ENCODE results near the gene ZNF692.

Gene ZNF692

DNA sequence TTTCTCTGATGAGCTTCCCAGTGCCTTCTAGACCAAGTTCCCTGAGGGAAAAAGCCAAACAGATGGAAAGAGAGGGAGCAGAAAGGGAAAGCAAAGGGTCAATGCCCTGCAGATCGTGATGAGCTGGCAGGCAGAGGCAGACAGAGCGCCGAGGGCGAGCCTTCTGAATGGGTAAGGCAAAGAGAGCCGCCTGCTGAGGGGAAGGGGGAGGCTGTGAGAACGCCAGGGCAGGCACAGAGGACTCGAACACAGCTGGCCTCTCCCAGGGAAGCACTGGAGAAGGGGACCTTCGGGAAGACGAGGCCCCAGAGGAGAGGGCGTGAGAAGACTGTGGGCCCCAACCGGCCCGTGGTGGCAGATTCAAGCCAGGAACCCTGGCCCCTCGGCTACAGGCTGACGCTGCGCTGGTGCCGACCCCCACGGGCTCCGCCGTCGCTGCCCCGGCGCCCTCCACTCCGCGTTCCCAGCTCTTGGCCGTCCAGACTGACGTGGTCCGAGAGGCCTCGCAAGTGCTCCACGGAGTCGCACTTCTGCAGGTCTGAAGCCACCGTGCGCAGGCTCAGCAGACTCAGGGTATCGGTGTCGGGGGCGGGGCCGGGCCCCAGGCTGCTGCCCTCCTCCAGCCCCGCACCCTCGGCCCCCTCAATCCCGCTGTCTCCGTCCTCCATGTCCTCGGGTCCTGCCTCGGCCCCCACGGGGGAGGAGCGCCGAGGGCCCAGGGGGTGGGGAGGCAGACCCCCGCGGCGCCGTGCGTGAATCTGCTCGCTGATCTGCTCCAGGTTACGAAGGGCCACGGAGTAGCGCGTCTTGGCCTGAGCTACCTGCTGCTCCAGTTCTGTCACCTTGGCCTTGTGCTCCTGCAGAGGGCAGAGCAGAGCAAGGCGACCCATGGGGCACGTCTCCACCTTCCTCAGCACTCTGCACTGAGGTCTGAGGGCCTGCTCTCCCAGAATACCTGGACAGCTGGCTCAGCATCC is 47.1 kb downstream of the ZNF692 start:
- no peak overlapping the region for H2AFZ ChIP-seq (ENCODE audit: low read depth, low read length, severe bottlenecking)
- H3F3A ChIP-seq (ENCODE audit: insufficient read depth): no peaks in the 10 kb centered on the region
- H3K27me3 ChIP-seq (ENCODE audit: low read length): no peaks in the 10 kb centered on the region
- no peak overlapping the region for H3K9ac ChIP-seq (ENCODE audit: low read length)
- no peak overlapping the region for H3K4me3 ChIP-seq (ENCODE audit: insufficient read depth, low read length, poor library complexity, severe bottlenecking)
- no peak overlapping the region for H3K4me2 ChIP-seq (ENCODE audit: low read depth, low read length, poor library complexity, severe bottlenecking)
- H4K20me1 ChIP-seq (ENCODE audit: low read depth, low read length): no peaks in the 10 kb centered on the region
- no peaks in the 10 kb centered on the region for H3K9me2 ChIP-seq (replicated peaks; ENCODE audit: insufficient read depth, low read length)
- no peaks in the 10 kb centered on the region for H3K9me3 ChIP-seq (ENCODE audit: insufficient read depth, low read length)
- no peak overlapping the region for H3K27ac ChIP-seq (ENCODE audit: low read depth, low read length)
- TF ChIP-seq EZH2phosphoT487 (conservative IDR thresholded peaks at IDR 0.05; ENCODE audit: low read length) (no peak), CTCF (IDR thresholded peaks at IDR 0.05; ENCODE audit: insufficient read depth, low read length, poor library complexity, severe bottlenecking) (no peak)
- H3K36me3 ChIP-seq (ENCODE audit: low read length): no peaks in the 10 kb centered on the region
- no peaks in the 10 kb centered on the region for H3K79me2 ChIP-seq (ENCODE audit: insufficient read depth, low read length)

- H4K20me1 ChIP-seq (ENCODE audit: low read depth, low read length): no peaks in the 10 kb centered on the region
- H3K36me3 ChIP-seq (ENCODE audit: low read length): no peaks in the 10 kb centered on the region
- no peak for TF ChIP-seq EZH2phosphoT487 (conservative IDR thresholded peaks at IDR 0.05; ENCODE audit: low read length)
- no peak for TF ChIP-seq CTCF (IDR thresholded peaks at IDR 0.05; ENCODE audit: insufficient read depth, low read length, poor library complexity, severe bottlenecking)
- H3K4me2 ChIP-seq (ENCODE audit: low read depth, low read length, poor library complexity, severe bottlenecking): no peak overlapping the region
- H3K27me3 ChIP-seq (ENCODE audit: low read length): no peaks in the 10 kb centered on the region
- H3K79me2 ChIP-seq (ENCODE audit: insufficient read depth, low read length): no peaks in the 10 kb centered on the region
- H3K4me3 ChIP-seq (ENCODE audit: insufficient read depth, low read length, poor library complexity, severe bottlenecking): no peak overlapping the region
- no peak overlapping the region for H2AFZ ChIP-seq (ENCODE audit: low read depth, low read length, severe bottlenecking)
- H3K9ac ChIP-seq (ENCODE audit: low read length): no peak overlapping the region
- H3K9me2 ChIP-seq (replicated peaks; ENCODE audit: insufficient read depth, low read length): no peaks in the 10 kb centered on the region
- H3K27ac ChIP-seq (ENCODE audit: low read depth, low read length): no peak overlapping the region
- H3F3A ChIP-seq (ENCODE audit: insufficient read depth): no peaks in the 10 kb centered on the region
- no peaks in the 10 kb centered on the region for H3K9me3 ChIP-seq (ENCODE audit: insufficient read depth, low read length)
Observed at GRCh38 chr1:248810727-248811513, 48.0 kb downstream of the ZNF692 start.

DNA sequence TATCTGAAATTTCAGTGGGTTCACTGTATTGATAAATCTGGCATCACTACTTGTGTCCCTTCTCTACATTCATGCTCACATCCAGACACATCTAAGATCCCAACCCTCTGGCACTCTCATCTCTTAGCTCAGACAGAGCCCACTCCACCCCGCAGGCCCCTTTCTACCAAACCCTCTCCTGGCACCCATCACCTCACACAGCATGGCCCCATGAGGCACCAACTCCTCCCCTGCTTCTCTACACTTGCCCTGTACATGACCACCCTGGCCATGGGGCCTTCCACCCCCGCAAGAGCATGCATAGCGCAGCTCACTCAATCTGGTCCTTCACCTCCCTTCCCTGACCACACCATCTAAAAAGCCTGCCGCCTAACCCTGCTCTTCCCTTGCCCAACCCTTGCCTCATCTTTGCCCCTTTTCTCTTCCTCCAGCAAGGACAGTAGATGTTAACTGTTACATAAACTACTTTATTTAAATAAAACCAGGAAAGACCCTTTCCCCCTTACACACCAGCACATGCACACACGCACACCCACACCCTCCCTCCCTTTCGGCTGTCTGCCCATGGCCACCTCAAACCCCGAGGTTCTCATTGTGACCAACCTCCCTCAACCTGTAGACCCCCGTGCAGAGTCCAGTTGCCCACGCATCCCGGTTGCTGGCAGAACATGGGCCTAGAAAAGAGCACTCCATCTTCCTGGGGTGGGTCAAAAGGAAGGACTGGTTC is 48.7 kb downstream of the ZNF692 start:
- H3K4me2 ChIP-seq (ENCODE audit: low read depth, low read length, poor library complexity, severe bottlenecking): no peak overlapping the region
- no peaks in the 10 kb centered on the region for H4K20me1 ChIP-seq (ENCODE audit: low read depth, low read length)
- no peak overlapping the region for H3K4me3 ChIP-seq (ENCODE audit: insufficient read depth, low read length, poor library complexity, severe bottlenecking)
- H3F3A ChIP-seq (ENCODE audit: insufficient read depth): no peaks in the 10 kb centered on the region
- no peak overlapping the region for H3K9ac ChIP-seq (ENCODE audit: low read length)
- TF ChIP-seq EZH2phosphoT487 (conservative IDR thresholded peaks at IDR 0.05; ENCODE audit: low read length) (no peak), CTCF (IDR thresholded peaks at IDR 0.05; ENCODE audit: insufficient read depth, low read length, poor library complexity, severe bottlenecking) (no peak)
- H3K79me2 ChIP-seq (ENCODE audit: insufficient read depth, low read length): no peaks in the 10 kb centered on the region
- H3K9me3 ChIP-seq (ENCODE audit: insufficient read depth, low read length): no peaks in the 10 kb centered on the region
- H2AFZ ChIP-seq (ENCODE audit: low read depth, low read length, severe bottlenecking): no peak overlapping the region
- H3K9me2 ChIP-seq (replicated peaks; ENCODE audit: insufficient read depth, low read length): no peaks in the 10 kb centered on the region
- no peaks in the 10 kb centered on the region for H3K27me3 ChIP-seq (ENCODE audit: low read length)
- no peaks in the 10 kb centered on the region for H3K36me3 ChIP-seq (ENCODE audit: low read length)
- no peak overlapping the region for H3K27ac ChIP-seq (ENCODE audit: low read depth, low read length)

All from SU-DHL-6 (cell line).